ENCODE data around the gene CPVL.

The CPVL gene

DNA sequence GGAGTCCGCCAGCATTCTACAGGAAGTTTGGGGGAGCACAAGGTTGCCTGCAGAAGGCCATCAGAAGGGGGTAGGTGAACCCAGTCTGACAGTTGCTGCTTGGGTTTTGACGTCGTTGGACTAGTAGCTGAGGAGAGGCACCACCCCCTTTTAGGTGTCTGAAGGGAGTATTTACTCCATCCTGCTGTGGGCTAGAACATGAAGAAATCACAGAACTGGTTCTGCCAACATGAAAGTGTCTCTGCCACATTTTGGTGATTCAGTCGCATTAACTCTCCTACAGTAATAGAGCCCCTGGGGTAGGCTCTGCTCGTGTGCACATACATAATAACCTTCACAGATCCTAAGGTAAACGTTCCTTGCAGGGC, 187.4 kb downstream of the CPVL start:
- DNase-seq: no peak

DNA sequence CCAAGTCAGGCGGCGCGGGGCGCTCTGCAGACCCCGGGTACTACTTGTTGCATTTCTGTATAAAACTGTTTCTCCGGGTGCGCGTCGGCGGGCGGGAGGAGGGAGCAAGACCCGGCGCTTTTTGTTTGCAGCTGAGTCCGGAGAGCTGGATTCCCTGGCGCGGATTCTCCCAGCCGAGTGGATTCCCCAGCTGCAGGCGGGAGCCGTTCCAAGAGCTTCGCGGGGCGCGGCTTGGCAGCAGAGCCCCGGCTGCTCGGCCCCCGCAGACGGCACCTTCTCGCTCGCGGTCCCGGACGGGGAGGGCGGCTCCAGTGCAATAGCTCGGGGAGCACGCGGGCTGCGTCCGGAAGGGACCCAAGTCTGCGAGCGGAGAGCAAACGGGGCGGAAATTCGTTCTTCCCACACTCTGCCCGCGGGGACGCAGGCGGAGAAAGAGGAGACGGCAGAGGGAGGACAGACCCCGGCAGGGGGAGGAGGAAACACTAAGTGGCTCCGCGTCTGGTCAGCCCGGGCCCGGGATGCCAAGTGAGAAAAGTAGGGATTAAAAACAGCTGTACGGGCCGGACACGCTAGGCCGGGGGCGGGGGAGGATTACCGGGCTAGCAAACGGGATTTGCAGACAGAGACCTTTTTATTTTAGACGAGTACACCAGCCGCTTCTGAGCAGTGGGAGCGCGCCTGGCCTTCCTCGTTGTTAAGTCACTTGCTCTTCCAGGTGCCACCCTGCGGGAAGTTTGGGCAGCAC, 187.9 kb downstream of the CPVL start, which contains the start of gene TRIL:
TSS of gene TRIL (minus strand) at position 96 of the 745 bp plus-strand sequence. CDS start 284 bp downstream, outside the sequence.
- DNase-seq: peak; percentile 68

DNA sequence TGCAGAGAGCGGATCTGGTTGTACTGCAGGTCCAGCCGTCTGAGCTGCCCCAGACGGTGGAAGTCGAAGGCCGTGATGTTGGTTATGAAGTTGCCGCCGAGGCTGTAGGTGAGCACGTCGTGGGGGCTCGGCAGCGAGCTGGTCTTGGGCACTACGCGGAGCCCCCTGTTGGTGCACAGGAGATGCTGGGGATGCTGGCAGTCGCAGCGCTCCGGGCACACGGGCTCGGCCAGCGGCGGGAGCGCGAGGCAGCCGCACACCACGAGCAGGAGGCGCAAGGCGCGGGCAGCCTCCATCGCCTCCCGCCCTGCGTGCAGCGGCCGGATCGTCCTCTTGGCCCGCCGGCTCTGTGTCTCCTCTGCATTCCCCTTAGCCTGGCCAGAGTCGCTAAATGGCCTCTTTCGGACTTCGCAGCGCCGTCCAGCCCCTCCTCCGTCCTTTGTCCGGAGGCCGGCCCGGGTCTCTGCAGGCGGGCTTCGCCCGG, 188.5 kb downstream of the CPVL start:
- peak; percentile 74 for DNase-seq

DNA sequence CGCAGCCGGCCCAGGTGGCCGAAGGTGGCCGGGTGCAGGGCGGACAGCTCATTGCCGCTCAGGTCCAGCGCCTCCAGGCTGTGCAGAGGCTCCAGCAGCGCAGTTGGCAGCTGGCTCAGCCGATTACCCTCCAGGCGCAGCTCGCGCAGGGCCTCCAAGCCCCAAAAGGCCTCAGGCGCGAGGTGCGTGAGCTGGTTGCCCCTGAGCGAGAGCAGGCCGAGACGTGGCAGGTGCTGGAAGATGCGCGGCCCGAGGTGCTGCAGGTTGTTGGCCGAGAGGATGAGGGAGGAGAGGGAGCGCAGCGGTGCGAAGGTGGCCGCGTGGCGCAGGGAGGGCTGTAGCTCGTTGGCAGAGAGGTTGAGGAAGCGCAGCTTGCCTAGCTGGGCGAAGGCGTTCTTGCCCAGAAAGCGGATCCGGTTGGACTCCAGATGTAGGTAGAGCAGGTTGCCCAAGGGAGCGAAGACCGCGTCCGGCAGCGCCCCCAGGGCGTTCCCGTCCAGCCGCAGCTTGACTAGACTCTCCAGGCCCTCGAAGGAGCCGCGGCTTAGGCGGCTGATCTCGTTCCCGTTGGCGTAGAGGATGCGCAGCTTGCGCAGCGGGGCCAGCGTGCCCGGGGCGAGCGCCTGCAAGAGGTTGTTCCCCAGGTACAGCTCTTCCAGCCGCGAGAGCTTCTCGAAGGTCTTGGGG, 189.1 kb downstream of the CPVL start:
- DNase-seq: no peak

DNA sequence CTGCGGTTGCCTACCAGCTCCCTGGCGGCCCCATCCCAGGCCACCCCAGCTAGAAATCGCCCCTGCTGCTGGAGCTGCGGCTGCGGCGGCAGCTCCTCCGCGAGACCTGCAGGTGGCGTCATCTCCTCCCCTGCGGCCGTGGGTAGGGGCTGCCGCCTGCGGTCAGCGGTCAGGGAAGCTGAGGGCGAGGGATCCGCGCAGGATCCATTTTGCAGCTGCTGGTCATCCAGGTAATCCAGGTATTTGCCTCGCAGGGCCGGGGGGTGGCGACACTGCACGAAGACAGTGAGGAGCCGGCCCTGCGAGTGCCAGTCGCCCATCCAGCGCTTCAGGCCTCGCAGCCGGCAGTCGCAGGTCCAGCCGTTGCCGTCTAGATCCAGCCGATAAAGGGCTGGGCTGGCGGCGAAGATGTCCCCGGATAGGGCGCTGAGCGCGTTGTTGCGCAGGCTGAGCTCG, 189.7 kb downstream of the CPVL start:
- DNase-seq: peak; percentile 98

DNA sequence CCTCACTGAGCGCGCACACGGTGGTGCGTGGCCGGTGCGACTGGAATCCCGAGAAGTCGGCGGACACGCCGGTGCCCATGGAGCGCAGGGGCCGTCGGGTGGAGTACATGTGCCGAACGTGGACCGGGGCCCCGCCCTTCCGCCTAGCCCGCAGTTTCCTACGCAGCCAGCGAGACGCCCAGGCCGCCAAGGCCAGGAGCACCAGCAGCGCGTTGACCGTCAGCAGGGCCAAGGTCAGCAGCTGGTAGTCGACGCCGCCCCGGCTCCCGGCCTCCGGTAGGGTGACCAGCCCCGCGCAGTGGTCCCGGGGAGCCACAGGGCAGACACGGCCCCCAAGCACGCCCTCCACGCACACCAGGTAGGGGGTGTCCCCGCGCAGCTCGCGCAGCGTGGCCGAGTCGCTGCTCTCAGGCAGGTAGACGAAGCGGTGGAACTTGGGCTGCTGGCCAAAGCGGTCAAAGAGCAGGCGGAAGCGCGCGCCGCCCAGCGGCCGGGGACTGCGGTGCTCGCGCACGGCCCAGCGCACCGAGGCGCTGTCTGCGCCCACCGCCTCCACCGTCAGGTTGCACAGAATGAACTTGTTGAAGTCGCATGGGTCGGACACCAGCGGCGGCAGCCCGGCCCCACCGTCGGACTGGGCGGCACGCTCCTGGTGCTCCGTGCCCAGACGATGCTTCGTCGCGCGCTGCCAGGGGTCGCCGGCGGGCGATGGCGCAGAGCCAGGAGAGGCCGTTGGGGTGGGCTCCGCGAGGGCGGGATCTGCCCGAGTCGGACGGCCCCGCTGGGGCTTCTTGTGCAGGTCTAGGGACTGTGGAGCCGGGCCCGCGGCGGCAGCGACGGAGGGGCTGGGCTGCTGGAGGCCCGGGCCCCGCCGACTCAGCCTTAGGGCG, 190.4 kb downstream of the CPVL start:
- DNase-seq: peak; percentile 97

DNA sequence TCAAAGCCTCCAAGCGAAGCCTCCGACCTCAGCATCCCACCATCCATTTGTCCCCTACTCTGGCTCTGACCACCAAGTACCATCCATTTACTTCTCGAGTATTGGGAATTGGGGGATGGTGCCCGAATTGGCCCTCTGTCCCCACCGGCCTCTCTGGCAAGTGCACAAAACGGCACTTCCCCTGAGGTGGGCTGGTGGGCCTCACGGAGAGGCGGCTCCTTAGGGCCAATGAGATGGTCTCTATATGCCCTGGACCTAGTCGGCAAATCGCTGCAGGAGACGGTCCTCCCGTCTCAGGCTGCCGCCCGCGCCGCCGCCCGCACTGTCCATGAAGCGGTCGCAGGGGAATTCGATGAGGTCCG, 191.0 kb downstream of the CPVL start:
- no peak for DNase-seq

DNA sequence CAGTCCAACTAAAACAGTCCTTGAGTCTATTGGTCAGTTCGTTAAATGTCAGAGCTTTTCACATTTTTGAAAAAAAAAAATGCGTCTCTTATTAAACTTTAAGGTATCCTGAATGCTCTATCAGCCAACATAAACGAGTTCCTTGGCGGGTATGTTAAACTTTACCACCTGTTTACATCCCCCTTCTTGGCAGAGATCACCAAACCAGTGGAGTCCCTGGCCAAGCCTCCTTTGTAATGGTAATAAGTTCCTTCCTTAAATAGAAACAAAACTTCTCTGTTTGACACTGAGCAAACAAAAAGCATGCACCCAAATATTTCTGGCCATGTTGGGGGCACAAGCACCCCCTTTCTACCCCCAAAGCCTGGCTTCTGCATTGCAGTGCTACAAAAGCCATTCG, 191.4 kb downstream of the CPVL start:
- DNase-seq: no peak

DNA sequence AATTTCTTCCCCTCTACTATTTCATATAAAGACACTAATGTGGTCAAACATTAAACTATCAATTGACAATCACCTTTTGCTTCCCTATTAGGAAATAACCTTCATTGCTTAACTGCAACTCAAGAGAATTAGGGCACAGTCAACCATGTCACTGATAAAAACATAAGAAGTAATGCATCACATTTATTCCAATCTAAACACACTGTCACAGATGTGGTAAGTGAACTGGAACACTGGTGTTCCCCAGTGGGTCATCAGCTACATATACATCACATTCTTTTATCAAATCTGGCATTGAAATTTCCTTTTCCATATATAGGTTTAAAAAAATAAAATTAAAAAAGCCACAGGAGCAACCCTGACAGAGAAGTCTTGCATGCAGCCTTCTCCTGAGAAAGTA, 191.9 kb downstream of the CPVL start:
- DNase-seq: no peak

DNA sequence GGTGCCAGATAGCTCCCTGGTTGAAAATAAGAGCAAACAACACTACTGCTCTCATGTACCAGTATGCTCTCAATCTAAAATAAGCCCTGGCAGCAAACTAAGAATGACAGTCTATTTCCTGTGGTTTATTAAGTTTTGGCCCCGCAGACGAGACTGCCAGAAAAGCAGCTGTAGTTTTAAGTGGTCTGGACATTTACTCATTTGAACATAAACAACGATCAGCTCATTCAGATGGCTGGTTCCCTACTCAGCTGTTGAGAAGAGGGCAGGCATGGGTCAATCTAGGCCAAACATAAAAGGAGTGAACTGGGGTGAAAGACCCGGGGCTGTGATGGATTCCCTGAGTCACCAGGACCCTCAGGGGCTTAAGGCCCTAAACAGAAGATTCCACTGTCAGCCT, 192.7 kb downstream of the CPVL start:
- DNase-seq: no peak
